Stomach (tissue), 4 donors: Measurements from ENCODE around the gene PPIL4.

Source experiments
- EP300 ChIP-seq: sonication (generic); formaldehyde crosslinking; IDR thresholded peaks from one replicate; pipeline ENCODE4 v1.6.1; 2017; ENCODE audit warnings: antibody characterized with exemption
- POLR2A ChIP-seq, 4 donors: fragments of 450-650 bp; IDR thresholded peaks; one replicate each; pipeline ENCODE4 v1.6.1; 2016; ENCODE audit warnings: antibody characterized with exemption in 4 of 4, control low read depth in 2 of 4, mild to moderate bottlenecking in 1 of 4, moderate library complexity in 1 of 4
- POLR2AphosphoS5 ChIP-seq, 3 donors: sonication (generic); formaldehyde crosslinking; IDR thresholded peaks; one replicate each; pipeline ENCODE4 v1.6.1; 2016; ENCODE audit warnings: antibody characterized with exemption in 3 of 3
- TF ChIP-seq, protein P1 (sequence below), 7 experiments: fragments of 450-650 bp in 4 of 7; fragments of 200-600 bp in 3 of 7; sonication (generic) in 3 of 7; IDR thresholded peaks; one replicate each; pipeline ENCODE4 v1.5.1; 2016 to 2019; ENCODE audit warnings: antibody characterized with exemption in 7 of 7, control low read depth in 2 of 7, mild to moderate bottlenecking in 1 of 7

- TF ChIP-seq POLR2A (IDR thresholded peaks at IDR 0.05) (no peak), POLR2AphosphoS5 (IDR thresholded peaks at IDR 0.05) (no peak), EP300 (no peak)
- TF ChIP-seq, protein P1, sequence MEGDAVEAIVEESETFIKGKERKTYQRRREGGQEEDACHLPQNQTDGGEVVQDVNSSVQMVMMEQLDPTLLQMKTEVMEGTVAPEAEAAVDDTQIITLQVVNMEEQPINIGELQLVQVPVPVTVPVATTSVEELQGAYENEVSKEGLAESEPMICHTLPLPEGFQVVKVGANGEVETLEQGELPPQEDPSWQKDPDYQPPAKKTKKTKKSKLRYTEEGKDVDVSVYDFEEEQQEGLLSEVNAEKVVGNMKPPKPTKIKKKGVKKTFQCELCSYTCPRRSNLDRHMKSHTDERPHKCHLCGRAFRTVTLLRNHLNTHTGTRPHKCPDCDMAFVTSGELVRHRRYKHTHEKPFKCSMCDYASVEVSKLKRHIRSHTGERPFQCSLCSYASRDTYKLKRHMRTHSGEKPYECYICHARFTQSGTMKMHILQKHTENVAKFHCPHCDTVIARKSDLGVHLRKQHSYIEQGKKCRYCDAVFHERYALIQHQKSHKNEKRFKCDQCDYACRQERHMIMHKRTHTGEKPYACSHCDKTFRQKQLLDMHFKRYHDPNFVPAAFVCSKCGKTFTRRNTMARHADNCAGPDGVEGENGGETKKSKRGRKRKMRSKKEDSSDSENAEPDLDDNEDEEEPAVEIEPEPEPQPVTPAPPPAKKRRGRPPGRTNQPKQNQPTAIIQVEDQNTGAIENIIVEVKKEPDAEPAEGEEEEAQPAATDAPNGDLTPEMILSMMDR (IDR thresholded peaks at IDR 0.05): no peak
Measured at GRCh38 chr6:149559389-149559788, 13.5 kb upstream of the PPIL4 start.
